B cell (primary cell): ENCODE measurements around the gene RBM6. TPM values are rescaled to one million over a fixed set of nuclear protein-coding genes. Genes with fewer than 3 reads are reported as not detected.

Experiments
- ATAC-seq: fragments of 200-7000 bp; cut with Tn5 transposase; one replicate; pipeline ENCODE4 v1.10.0; 2021; ENCODE audit warnings: low read depth, mild to moderate bottlenecking, moderate number of reproducible peaks, moderate library complexity
- CTCF ChIA-PET: fragments of 350-600 bp; sonication (Branson Sonifier 250); formaldehyde crosslinking; loops from one replicate; lab custom pipeline; 2021; ENCODE audit warnings: antibody characterized with exemption, inconsistent platforms; lab: Charles Lee
- POLR2A ChIA-PET: fragments of 350-600 bp; sonication (Branson Sonifier 250); formaldehyde crosslinking; loops from one replicate; lab custom pipeline; 2021; ENCODE audit warnings: antibody characterized with exemption; lab: Charles Lee
- DNase-seq: peaks from one replicate; pipeline ENCODE4 v3.0.0; 2013
- H2AFZ ChIP-seq: 2 replicates; pipeline ENCODE4 v1.6.1; 2012; ENCODE audit warnings: mild to moderate bottlenecking, low read depth, low read length; ENCODE audit not compliant: insufficient read depth, poor library complexity, severe bottlenecking
- H3K27ac ChIP-seq, 2 donors: 1 replicate in 1 of 2; 2 replicates in 1 of 2; pipeline ENCODE4 v1.5.1; 2012 to 2013; ENCODE audit warnings: low read length in 2 of 2, mild to moderate bottlenecking in 2 of 2, moderate library complexity in 1 of 2
- H3K27me3 ChIP-seq, 4 experiments: fragments of 200-600 bp in 1 of 4; sonication (generic) in 1 of 4; replicated peaks in 1 of 4; 1 replicate in 2 of 4; 2 replicates in 2 of 4; pipeline versions ENCODE4 v1.6.1 to v1.7.0; 2013 to 2016; ENCODE audit warnings: low read length in 3 of 4, mild to moderate bottlenecking in 2 of 4, mixed read lengths in 1 of 4, moderate library complexity in 1 of 4; ENCODE audit not compliant: insufficient read depth in 4 of 4, control insufficient read depth in 3 of 4; ENCODE audit errors: control extremely low read depth in 1 of 4
- H3K36me3 ChIP-seq, 2 experiments: replicated peaks in 1 of 2; 1 replicate in 1 of 2; 2 replicates in 1 of 2; pipeline versions ENCODE4 v1.6.1 to v1.7.1; 2013; ENCODE audit warnings: low read length in 1 of 2; ENCODE audit not compliant: insufficient read depth in 2 of 2, control insufficient read depth in 1 of 2; ENCODE audit errors: control extremely low read depth in 1 of 2, extremely low read depth in 1 of 2
- H3K4me1 ChIP-seq, 2 donors: fragments of 200-600 bp in 1 of 2; sonication (generic) in 1 of 2; 1 replicate in 1 of 2; 2 replicates in 1 of 2; pipeline versions ENCODE4 v1.5.1 to v1.6.1; 2013 to 2017; ENCODE audit warnings: low read length in 2 of 2; ENCODE audit not compliant: control insufficient read depth in 2 of 2, insufficient read depth in 2 of 2
- H3K4me2 ChIP-seq: replicated peaks from 2 replicates; pipeline ENCODE3; 2012; ENCODE audit warnings: mild to moderate bottlenecking, low read depth, low read length; ENCODE audit not compliant: poor library complexity, severe bottlenecking
- H3K4me3 ChIP-seq, 5 experiments: fragments of 200-600 bp in 1 of 5; sonication (generic) in 1 of 5; 1 replicate in 3 of 5; 2 replicates in 2 of 5; pipeline versions ENCODE4 v1.5.1 to v1.7.0; 2011 to 2016; ENCODE audit warnings: low read length in 4 of 5, mild to moderate bottlenecking in 4 of 5, low read depth in 2 of 5, control low read depth in 1 of 5, moderate library complexity in 1 of 5; ENCODE audit not compliant: insufficient read depth in 1 of 5; ENCODE audit errors: control extremely low read depth in 1 of 5, extremely low read depth in 1 of 5
- H3K79me2 ChIP-seq: fragments of 200-600 bp; sonication (generic); one replicate; pipeline ENCODE4 v1.6.0; 2016; ENCODE audit warnings: low read length; ENCODE audit not compliant: control insufficient read depth, insufficient read depth
- H3K9ac ChIP-seq: fragments of 200-600 bp; sonication (generic); 2 replicates; pipeline ENCODE4 v1.6.1; 2017; ENCODE audit warnings: mild to moderate bottlenecking, low read length, moderate library complexity
- H3K9me3 ChIP-seq, 3 donors: one replicate each; pipeline versions ENCODE4 v1.6.1 to v1.7.1; 2013; ENCODE audit warnings: low read length in 2 of 3; ENCODE audit not compliant: control insufficient read depth in 2 of 3, insufficient read depth in 1 of 3; ENCODE audit errors: control extremely low read depth in 1 of 3
- H4K20me1 ChIP-seq: 2 replicates; pipeline ENCODE4 v1.6.0; 2012; ENCODE audit warnings: mild to moderate bottlenecking, low read length; ENCODE audit not compliant: insufficient read depth, control insufficient read depth, poor library complexity, severe bottlenecking
- H3K27ac Mint-ChIP-seq: one replicate; pipeline ENCODE4 v1.8.0; 2021; ENCODE audit warnings: mixed read lengths
- H3K27me3 Mint-ChIP-seq: one replicate; pipeline ENCODE4 v1.8.0; 2021; ENCODE audit warnings: mixed read lengths
- H3K4me1 Mint-ChIP-seq: one replicate; pipeline ENCODE4 v1.8.0; 2021; ENCODE audit warnings: mixed read lengths
- H3K4me3 Mint-ChIP-seq: one replicate; pipeline ENCODE4 v1.8.0; 2021; ENCODE audit warnings: mixed read lengths
- H3K9me3 Mint-ChIP-seq: one replicate; pipeline ENCODE4 v1.8.0; 2022; ENCODE audit warnings: mixed read lengths; ENCODE audit not compliant: insufficient read depth
- CTCF ChIP-seq: fragments of 200-600 bp; IDR thresholded peaks from one replicate; pipeline ENCODE4 v1.8.0; 2022; ENCODE audit warnings: antibody characterized with exemption, mild to moderate bottlenecking
- EZH2 ChIP-seq: IDR thresholded peaks from 2 replicates; pipeline ENCODE4 v1.6.1; 2012; ENCODE audit warnings: borderline replicate concordance, low read depth, mild to moderate bottlenecking, moderate library complexity, low read length; ENCODE audit not compliant: insufficient read depth, poor library complexity, severe bottlenecking
- WGBS: methylation state at CpG from one replicate; pipeline ENCODE4 v1.1.5; 2013; ENCODE audit warnings: missing lambda C conversion rate; ENCODE audit not compliant: insufficient coverage; 5-methylcytosine and 5-hydroxymethylcytosine counted together
- intact Hi-C: fragments of 100-400 bp; cut with micrococcal nuclease; formaldehyde crosslinking; loops from one replicate; pipeline ENCODE4 v1.10.0; 2022
- polyA plus RNA-seq: library from polyadenylated mRNA; depleted of rRNA; stranded (reverse); fragments of >200 nt; gene quantifications from 2 replicates; pipeline ENCODE4 v1.2.3, GENCODE V29; 2012
- total RNA-seq, 2 donors: library from RNA; stranded (reverse); fragments of 120-200 nt in 1 of 2; gene quantifications; 1 replicate in 1 of 2; 2 replicates in 1 of 2; pipeline versions ENCODE4 v1.2.3 to v1.2.4, GENCODE V29; 2013 to 2022

The RBM6 gene
- total and polyA plus RNA-seq, 2 donors (not counting 1 experiment from before 2014, with no cell fraction given) = 223 to 285 TPM

GRCh38 chr3:50089609-50089945, 149.6 kb downstream of the RBM6 start:
- Histone ChIP-seq H2AFZ (peak overlapping the region; percentile 86), H3K4me3 (peak overlapping the region; percentile 92 to 98 (median 96)), H3K4me2 (peak overlapping the region; percentile 82), H3K4me1 (peaks cover 18 to 23% of the 10 kb centered on the region in 2 donors), H3K79me2 (peaks cover 75% of the 10 kb centered on the region), H4K20me1 (peaks cover 35% of the 10 kb centered on the region), H3K27me3 (no peaks in the 10 kb centered on the region), H3K9ac (peak overlapping the region; percentile 98), H3K27ac (peak overlapping the region; percentile 94 to 96), H3K36me3 (peaks cover 15 to 42% of the 10 kb centered on the region in 2 experiments), H3K9me3 (no peaks in the 10 kb centered on the region)
- ATAC-seq (no peak), DNase-seq (no peak)
- TF ChIP-seq CTCF (no peak), EZH2 (no peak)
- Mint-ChIP-seq H3K9me3 (no peaks in the 10 kb centered on the region), H3K27me3 (no peaks in the 10 kb centered on the region), H3K4me3 (peak overlapping the region; percentile 97), H3K4me1 (peaks cover 27% of the 10 kb centered on the region), H3K27ac (peak overlapping the region; percentile 97)
- ChIA-PET POLR2A (interaction anchor here (0.6 to 1.5 kb wide), 4 partner anchors 9 to 996 kb away, joined by 3 to 5 read pairs (median 3); partner anchors contain the start of gene QRICH1), CTCF (interaction anchor here (0.7 to 1.6 kb wide), 6 partner anchors 12 to 549 kb away, joined by 3 read pairs; no protein-coding TSS in a partner anchor)
- WGBS = 0% methylated on average over 12 of the region's 16 CpGs
- intact Hi-C loops = loop anchor here (2.0 to 5.0 kb wide), 3 partner anchors 137 to 302 kb away; partner anchors contain the start of genes IP6K1 and RBM6

DNA sequence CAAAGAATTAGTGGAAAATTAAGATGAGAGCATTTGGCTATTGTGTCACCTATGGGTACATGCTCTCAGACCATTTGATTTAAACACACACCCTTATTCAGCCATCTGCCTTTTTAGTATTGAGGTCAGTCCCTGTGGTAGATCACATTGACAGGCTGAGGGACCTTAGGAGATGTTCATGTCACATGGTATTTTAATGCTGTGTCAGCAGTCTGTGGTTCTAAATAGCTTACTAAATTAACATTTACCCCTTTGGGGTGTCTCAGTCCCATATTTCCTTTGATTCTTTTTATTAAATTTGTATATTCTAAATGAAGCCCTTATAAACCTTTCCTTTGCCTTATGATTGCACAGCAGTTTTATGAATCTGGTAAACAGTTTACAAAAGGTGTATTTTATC, 151.0 kb downstream of the RBM6 start:
- Histone ChIP-seq H3K4me1 (peaks cover 18 to 23% of the 10 kb centered on the region in 2 donors), H3K9me3 (no peaks in the 10 kb centered on the region), H3K4me3 (no peak overlapping the region), H3K27me3 (no peaks in the 10 kb centered on the region), H3K36me3 (peaks cover 23 to 57% of the 10 kb centered on the region in 2 experiments), H3K4me2 (peak overlapping the region; percentile 82), H2AFZ (no peak overlapping the region), H3K27ac (peak overlapping the region in 1 of 2 donors; percentile 94), H3K9ac (no peak overlapping the region), H4K20me1 (peaks cover 49% of the 10 kb centered on the region), H3K79me2 (peaks cover 80% of the 10 kb centered on the region)
- TF ChIP-seq EZH2 (no peak), CTCF (no peak)
- intact Hi-C loops = no loop called here
- no peak for DNase-seq
- Mint-ChIP-seq H3K4me3 (peak overlapping the region; percentile 97), H3K27ac (no peak overlapping the region), H3K27me3 (no peaks in the 10 kb centered on the region), H3K9me3 (no peaks in the 10 kb centered on the region), H3K4me1 (peaks cover 28% of the 10 kb centered on the region)
- ATAC-seq = no peak
- ChIA-PET CTCF (interaction anchor here (1.2 to 1.6 kb wide), 3 partner anchors 10 to 286 kb away, joined by 3 read pairs; no protein-coding TSS in a partner anchor), POLR2A (no interaction called here)
